T-helper 1 cell treated with Interleukin-12 subunit alpha and Interleukin-12 subunit beta and Interleukin-4 antibody, amounts not matched to agents 30 μg/mL and 1 μg/mL, for 36 hours (primary cell): ENCODE results near the gene PARK7.
A peak's percentile ranks its signal among the peaks of the same experiment; 100 is the strongest.
"Not testable (repeated sequence)": the region's sequence is repeated elsewhere in the genome, so short reads cannot be mapped to it uniquely, and the experiment has no call there.

ENCODE experiments used
- H3K27ac Mint-ChIP-seq: one replicate; pipeline ENCODE4 v1.8.0; 2021; ENCODE audit warnings: mild to moderate bottlenecking, mixed read lengths
- H3K27me3 Mint-ChIP-seq: one replicate; pipeline ENCODE4 v1.8.0; 2021; ENCODE audit warnings: low read depth, mixed read lengths
- H3K36me3 Mint-ChIP-seq: one replicate; pipeline ENCODE4 v1.8.0; 2021; ENCODE audit warnings: low read depth, mixed read lengths
- H3K4me1 Mint-ChIP-seq: one replicate; pipeline ENCODE4 v1.8.0; 2021; ENCODE audit warnings: low read depth, mixed read lengths
- H3K4me3 Mint-ChIP-seq: one replicate; pipeline ENCODE4 v1.8.0; 2021; ENCODE audit warnings: mild to moderate bottlenecking, moderate library complexity, mixed read lengths
- H3K9me3 Mint-ChIP-seq: one replicate; pipeline ENCODE4 v1.8.0; 2021; ENCODE audit warnings: mixed read lengths

Gene PARK7

GRCh38 chr1:7962014-7962335 is 464 bp downstream of the PARK7 start:
- Mint-ChIP-seq H3K36me3 (peaks cover 23% of the 10 kb centered on the region), H3K27me3 (no peaks in the 10 kb centered on the region), H3K4me1 (peaks cover 43% of the 10 kb centered on the region), H3K27ac (peak overlapping the region; percentile 94), H3K9me3 (no peaks in the 10 kb centered on the region), H3K4me3 (peak overlapping the region; percentile 88)

- H3K4me3 Mint-ChIP-seq = peak overlapping the region; percentile 88
- peaks cover 30% of the 10 kb centered on the region for H3K36me3 Mint-ChIP-seq
- H3K9me3 Mint-ChIP-seq = no peaks in the 10 kb centered on the region
- peak overlapping the region; percentile 94 for H3K27ac Mint-ChIP-seq
- H3K4me1 Mint-ChIP-seq = peaks cover 46% of the 10 kb centered on the region
- no peaks in the 10 kb centered on the region for H3K27me3 Mint-ChIP-seq
These were observed 1.3 kb downstream of the PARK7 start for GRCh38 chr1:7962636-7963377.

- H3K4me3 Mint-ChIP-seq = peak overlapping the region; percentile 88
- not testable (repeated sequence) for H3K9me3 Mint-ChIP-seq, H3K27me3 Mint-ChIP-seq
- H3K27ac Mint-ChIP-seq = peak overlapping the region; percentile 71
- peaks cover 46% of the 10 kb centered on the region for H3K4me1 Mint-ChIP-seq
- H3K36me3 Mint-ChIP-seq = peaks cover 30% of the 10 kb centered on the region
These were observed 1.8 kb downstream of the PARK7 start for GRCh38 chr1:7963378-7963730.

- H3K27ac Mint-ChIP-seq = peak overlapping the region; percentile 71
- H3K4me3 Mint-ChIP-seq = peak overlapping the region; percentile 88
- peaks cover 32% of the 10 kb centered on the region for H3K36me3 Mint-ChIP-seq
- H3K27me3 Mint-ChIP-seq, H3K9me3 Mint-ChIP-seq: not testable (repeated sequence)
- peaks cover 46% of the 10 kb centered on the region for H3K4me1 Mint-ChIP-seq
These were observed 2.3 kb downstream of the PARK7 start for GRCh38 chr1:7963841-7964240.

- Mint-ChIP-seq H3K27me3 (no peaks in the 10 kb centered on the region), H3K4me3 (no peak overlapping the region), H3K9me3 (no peaks in the 10 kb centered on the region), H3K4me1 (peaks cover 47% of the 10 kb centered on the region), H3K36me3 (peaks cover 37% of the 10 kb centered on the region), H3K27ac (peak overlapping the region; percentile 34)
These were observed 3.0 kb downstream of the PARK7 start for GRCh38 chr1:7964476-7964875.

GRCh38 chr1:7967196-7967595 is 5.7 kb downstream of the PARK7 start:
- Mint-ChIP-seq H3K4me1 (peaks cover 36% of the 10 kb centered on the region), H3K36me3 (peaks cover 56% of the 10 kb centered on the region), H3K27ac (no peak overlapping the region), H3K9me3 (no peaks in the 10 kb centered on the region), H3K27me3 (no peaks in the 10 kb centered on the region), H3K4me3 (no peak overlapping the region)

- no peaks in the 10 kb centered on the region for H3K27me3 Mint-ChIP-seq
- H3K36me3 Mint-ChIP-seq = peaks cover 61% of the 10 kb centered on the region
- no peaks in the 10 kb centered on the region for H3K9me3 Mint-ChIP-seq
- no peak overlapping the region for H3K4me3 Mint-ChIP-seq
- peaks cover 31% of the 10 kb centered on the region for H3K4me1 Mint-ChIP-seq
- no peak overlapping the region for H3K27ac Mint-ChIP-seq
These were observed 6.1 kb downstream of the PARK7 start for GRCh38 chr1:7967651-7968050.

GRCh38 chr1:7970246-7970645 is 8.7 kb downstream of the PARK7 start:
- Mint-ChIP-seq H3K36me3 (peaks cover 47% of the 10 kb centered on the region), H3K4me1 (peaks cover 13% of the 10 kb centered on the region), H3K27me3 (no peaks in the 10 kb centered on the region)

GRCh38 chr1:7971024-7971423 is 9.5 kb downstream of the PARK7 start:
- H3K36me3 Mint-ChIP-seq = peaks cover 47% of the 10 kb centered on the region
- no peaks in the 10 kb centered on the region for H3K9me3 Mint-ChIP-seq
- no peak overlapping the region for H3K4me3 Mint-ChIP-seq
- no peaks in the 10 kb centered on the region for H3K27me3 Mint-ChIP-seq
- H3K4me1 Mint-ChIP-seq = peaks cover 8% of the 10 kb centered on the region
- no peak overlapping the region for H3K27ac Mint-ChIP-seq

More at GRCh38 chr1:7970246-7970645, 8.7 kb downstream of the PARK7 start:
- Mint-ChIP-seq H3K4me3 (no peak overlapping the region), H3K9me3 (no peaks in the 10 kb centered on the region), H3K27ac (no peak overlapping the region)

GRCh38 chr1:7972285-7972684 is 10.8 kb downstream of the PARK7 start:
- Mint-ChIP-seq H3K4me3 (no peak overlapping the region), H3K36me3 (peaks cover 48% of the 10 kb centered on the region), H3K27ac (no peak overlapping the region), H3K27me3 (no peaks in the 10 kb centered on the region), H3K9me3 (no peaks in the 10 kb centered on the region), H3K4me1 (peaks cover 2% of the 10 kb centered on the region)

- no peaks in the 10 kb centered on the region for H3K27me3 Mint-ChIP-seq
- H3K36me3 Mint-ChIP-seq = peaks cover 46% of the 10 kb centered on the region
- H3K4me1 Mint-ChIP-seq = peaks cover 1% of the 10 kb centered on the region
- H3K27ac Mint-ChIP-seq = no peak overlapping the region
- no peaks in the 10 kb centered on the region for H3K9me3 Mint-ChIP-seq
- no peak overlapping the region for H3K4me3 Mint-ChIP-seq
These were observed 11.6 kb downstream of the PARK7 start for GRCh38 chr1:7973086-7973485.

- peaks cover 43% of the 10 kb centered on the region for H3K36me3 Mint-ChIP-seq
- H3K9me3 Mint-ChIP-seq = no peaks in the 10 kb centered on the region
- H3K27me3 Mint-ChIP-seq = no peaks in the 10 kb centered on the region
- H3K4me1 Mint-ChIP-seq = peaks cover 3% of the 10 kb centered on the region
- H3K4me3 Mint-ChIP-seq = no peak overlapping the region
- H3K27ac Mint-ChIP-seq = no peak overlapping the region
These were observed 13.8 kb downstream of the PARK7 start for GRCh38 chr1:7975212-7975865.

- Mint-ChIP-seq H3K27me3 (no peaks in the 10 kb centered on the region), H3K4me1 (peaks cover 9% of the 10 kb centered on the region), H3K36me3 (peaks cover 38% of the 10 kb centered on the region), H3K27ac (no peak overlapping the region), H3K4me3 (no peak overlapping the region), H3K9me3 (no peaks in the 10 kb centered on the region)
These were observed 19.5 kb downstream of the PARK7 start for GRCh38 chr1:7980984-7981383.

GRCh38 chr1:7983086-7983778 is 21.7 kb downstream of the PARK7 start:
- no peak overlapping the region for H3K27ac Mint-ChIP-seq
- H3K4me3 Mint-ChIP-seq = no peak overlapping the region
- H3K9me3 Mint-ChIP-seq = no peaks in the 10 kb centered on the region
- H3K4me1 Mint-ChIP-seq = peaks cover 16% of the 10 kb centered on the region
- H3K27me3 Mint-ChIP-seq = no peaks in the 10 kb centered on the region
- H3K36me3 Mint-ChIP-seq = peaks cover 37% of the 10 kb centered on the region

- no peaks in the 10 kb centered on the region for H3K9me3 Mint-ChIP-seq
- H3K27me3 Mint-ChIP-seq = no peaks in the 10 kb centered on the region
- H3K36me3 Mint-ChIP-seq = peaks cover 32% of the 10 kb centered on the region
- peaks cover 16% of the 10 kb centered on the region for H3K4me1 Mint-ChIP-seq
- H3K4me3 Mint-ChIP-seq = no peak overlapping the region
- H3K27ac Mint-ChIP-seq = no peak overlapping the region
These were observed 23.3 kb downstream of the PARK7 start for GRCh38 chr1:7984811-7985210.
